ENCODE data around the gene DUSP9.

- TF ChIP-seq, protein P1, sequence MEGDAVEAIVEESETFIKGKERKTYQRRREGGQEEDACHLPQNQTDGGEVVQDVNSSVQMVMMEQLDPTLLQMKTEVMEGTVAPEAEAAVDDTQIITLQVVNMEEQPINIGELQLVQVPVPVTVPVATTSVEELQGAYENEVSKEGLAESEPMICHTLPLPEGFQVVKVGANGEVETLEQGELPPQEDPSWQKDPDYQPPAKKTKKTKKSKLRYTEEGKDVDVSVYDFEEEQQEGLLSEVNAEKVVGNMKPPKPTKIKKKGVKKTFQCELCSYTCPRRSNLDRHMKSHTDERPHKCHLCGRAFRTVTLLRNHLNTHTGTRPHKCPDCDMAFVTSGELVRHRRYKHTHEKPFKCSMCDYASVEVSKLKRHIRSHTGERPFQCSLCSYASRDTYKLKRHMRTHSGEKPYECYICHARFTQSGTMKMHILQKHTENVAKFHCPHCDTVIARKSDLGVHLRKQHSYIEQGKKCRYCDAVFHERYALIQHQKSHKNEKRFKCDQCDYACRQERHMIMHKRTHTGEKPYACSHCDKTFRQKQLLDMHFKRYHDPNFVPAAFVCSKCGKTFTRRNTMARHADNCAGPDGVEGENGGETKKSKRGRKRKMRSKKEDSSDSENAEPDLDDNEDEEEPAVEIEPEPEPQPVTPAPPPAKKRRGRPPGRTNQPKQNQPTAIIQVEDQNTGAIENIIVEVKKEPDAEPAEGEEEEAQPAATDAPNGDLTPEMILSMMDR (IDR thresholded peaks at IDR 0.05) = no peak
- TF ChIP-seq POLR2A (IDR thresholded peaks at IDR 0.05) = no peak
- TF ChIP-seq POLR2AphosphoS5 (IDR thresholded peaks at IDR 0.05) = no peak
These were observed 48.3 kb upstream of the DUSP9 start, which contains the start of gene CCNQ for GRCh38 chrX:153598541-153599191.

All from prostate gland (tissue), 2 donors.